Upper lobe of left lung (tissue), 6 donors: ENCODE measurements around the gene LYZL2. TPM values are rescaled to one million over a fixed set of nuclear protein-coding genes. Genes with fewer than 3 reads are reported as not detected.
"Not testable (repeated sequence)": the region's sequence is repeated elsewhere in the genome, so short reads cannot be mapped to it uniquely, and the experiment has no call there.

ENCODE experiments used
- ATAC-seq, 2 donors: fragments of 200-7000 bp; cut with Tn5 transposase; one replicate each; pipeline ENCODE4 v1.9.1; 2022; ENCODE audit warnings: mild to moderate bottlenecking in 2 of 2, moderate library complexity in 2 of 2; ENCODE audit not compliant: low FRiP score in 2 of 2
- DNase-seq, 2 donors: peaks; one replicate each; pipeline ENCODE4 v3.0.0-alpha.2; 2019 to 2020
- H3K27ac ChIP-seq, 4 donors: fragments of 200-600 bp; sonication (generic); one replicate each; pipeline ENCODE4 v1.5.1; 2016 to 2019
- H3K27me3 ChIP-seq, 4 donors: fragments of 200-600 bp; sonication (generic); one replicate each; pipeline ENCODE4 v1.5.1; 2017 to 2019
- H3K36me3 ChIP-seq, 4 donors: fragments of 200-600 bp; sonication (generic); one replicate each; pipeline ENCODE4 v1.5.1; 2016 to 2019
- H3K4me1 ChIP-seq, 4 donors: fragments of 200-600 bp; sonication (generic); one replicate each; pipeline ENCODE4 v1.5.1; 2018 to 2019
- H3K4me3 ChIP-seq, 4 donors: fragments of 200-600 bp; sonication (generic); one replicate each; pipeline ENCODE4 v1.5.1; 2017 to 2019; ENCODE audit warnings: mild to moderate bottlenecking in 2 of 4, moderate library complexity in 1 of 4
- H3K9me3 ChIP-seq, 4 donors: fragments of 200-600 bp; sonication (generic); one replicate each; pipeline ENCODE4 v1.5.1; 2018 to 2019
- EP300 ChIP-seq, 4 donors: sonication (generic); formaldehyde crosslinking; IDR thresholded peaks; one replicate each; pipeline ENCODE4 v1.5.1; 2017; ENCODE audit warnings: antibody characterized with exemption in 4 of 4, control low read depth in 2 of 4
- POLR2A ChIP-seq, 4 donors: fragments of 450-650 bp; IDR thresholded peaks; one replicate each; pipeline ENCODE4 v1.5.1; 2016 to 2017; ENCODE audit warnings: antibody characterized with exemption in 4 of 4, mild to moderate bottlenecking in 2 of 4
- POLR2AphosphoS5 ChIP-seq, 2 donors: sonication (generic); formaldehyde crosslinking; IDR thresholded peaks; one replicate each; pipeline ENCODE4 v1.5.1; 2017; ENCODE audit warnings: antibody characterized with exemption in 2 of 2
- WGBS, 2 donors: methylation state at CpG; one replicate each; pipeline ENCODE4 v1.1.5; 2017 to 2018; 5-methylcytosine and 5-hydroxymethylcytosine counted together
- total RNA-seq, 6 donors: library from RNA; depleted of rRNA in 4 of 6; stranded (reverse); fragments of >200 nt in 4 of 6; gene quantifications; one replicate each; pipeline versions ENCODE4 v1.1.0 to v1.2.1, GENCODE V29; 2016 to 2021
- TF ChIP-seq, protein P1 (sequence below), 6 experiments: fragments of 450-650 bp in 4 of 6; fragments of 200-600 bp in 2 of 6; sonication (generic) in 2 of 6; IDR thresholded peaks; one replicate each; pipeline ENCODE4 v1.5.1; 2016 to 2019; ENCODE audit warnings: antibody characterized with exemption in 6 of 6
- donor health status: DM: no; HTN: no; CAD: no; lungs with moderate emphysema.
- donor health status: DM: no; HTN: yes; CAD: no; lungs with severe emphysema.

Gene LYZL2
- total RNA-seq, 6 donors from 2014 or later = not detected

- H3K4me3 ChIP-seq = no peak overlapping the region
- H3K27ac ChIP-seq = peak overlapping the region in 1 of 4 donors; percentile 15
- no peak for ATAC-seq
- TF ChIP-seq POLR2AphosphoS5 (IDR thresholded peaks at IDR 0.05) (no peak), POLR2A (IDR thresholded peaks at IDR 0.05) (no peak), EP300 (IDR thresholded peaks at IDR 0.05) (no peak)
- TF ChIP-seq, protein P1, sequence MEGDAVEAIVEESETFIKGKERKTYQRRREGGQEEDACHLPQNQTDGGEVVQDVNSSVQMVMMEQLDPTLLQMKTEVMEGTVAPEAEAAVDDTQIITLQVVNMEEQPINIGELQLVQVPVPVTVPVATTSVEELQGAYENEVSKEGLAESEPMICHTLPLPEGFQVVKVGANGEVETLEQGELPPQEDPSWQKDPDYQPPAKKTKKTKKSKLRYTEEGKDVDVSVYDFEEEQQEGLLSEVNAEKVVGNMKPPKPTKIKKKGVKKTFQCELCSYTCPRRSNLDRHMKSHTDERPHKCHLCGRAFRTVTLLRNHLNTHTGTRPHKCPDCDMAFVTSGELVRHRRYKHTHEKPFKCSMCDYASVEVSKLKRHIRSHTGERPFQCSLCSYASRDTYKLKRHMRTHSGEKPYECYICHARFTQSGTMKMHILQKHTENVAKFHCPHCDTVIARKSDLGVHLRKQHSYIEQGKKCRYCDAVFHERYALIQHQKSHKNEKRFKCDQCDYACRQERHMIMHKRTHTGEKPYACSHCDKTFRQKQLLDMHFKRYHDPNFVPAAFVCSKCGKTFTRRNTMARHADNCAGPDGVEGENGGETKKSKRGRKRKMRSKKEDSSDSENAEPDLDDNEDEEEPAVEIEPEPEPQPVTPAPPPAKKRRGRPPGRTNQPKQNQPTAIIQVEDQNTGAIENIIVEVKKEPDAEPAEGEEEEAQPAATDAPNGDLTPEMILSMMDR (IDR thresholded peaks at IDR 0.05) = no peak
- H3K27me3 ChIP-seq = no peaks in the 10 kb centered on the region
- 82 to 88% methylated on average over 8 of the region's 8 CpGs for WGBS, 2 donors
- no peak for DNase-seq
- no peaks in the 10 kb centered on the region for H3K36me3 ChIP-seq
- H3K9me3 ChIP-seq = no peaks in the 10 kb centered on the region
- peaks cover 4 to 31% (median 6%) of the 10 kb centered on the region in 4 donors for H3K4me1 ChIP-seq
Measured at GRCh38 chr10:30647089-30647488, 17.5 kb upstream of the LYZL2 start.

- ATAC-seq (peak; percentile 19 to 49), DNase-seq (no peak)
- Histone ChIP-seq H3K27me3 (no peaks in the 10 kb centered on the region), H3K27ac (peak overlapping the region; percentile 49 to 77 (median 70)), H3K36me3 (no peaks in the 10 kb centered on the region), H3K4me1 (peaks cover 5 to 35% (median 10%) of the 10 kb centered on the region in 4 donors), H3K9me3 (no peaks in the 10 kb centered on the region), H3K4me3 (no peak overlapping the region)
- 3 to 14% methylated on average over 10 to 14 of the region's 15 CpGs for WGBS, 2 donors
- TF ChIP-seq POLR2A (IDR thresholded peaks at IDR 0.05) = no peak
- TF ChIP-seq POLR2AphosphoS5 (IDR thresholded peaks at IDR 0.05) = peak; percentile 22 to 26
Measured at GRCh38 chr10:30645340-30645827, 15.8 kb upstream of the LYZL2 start.

DNA sequence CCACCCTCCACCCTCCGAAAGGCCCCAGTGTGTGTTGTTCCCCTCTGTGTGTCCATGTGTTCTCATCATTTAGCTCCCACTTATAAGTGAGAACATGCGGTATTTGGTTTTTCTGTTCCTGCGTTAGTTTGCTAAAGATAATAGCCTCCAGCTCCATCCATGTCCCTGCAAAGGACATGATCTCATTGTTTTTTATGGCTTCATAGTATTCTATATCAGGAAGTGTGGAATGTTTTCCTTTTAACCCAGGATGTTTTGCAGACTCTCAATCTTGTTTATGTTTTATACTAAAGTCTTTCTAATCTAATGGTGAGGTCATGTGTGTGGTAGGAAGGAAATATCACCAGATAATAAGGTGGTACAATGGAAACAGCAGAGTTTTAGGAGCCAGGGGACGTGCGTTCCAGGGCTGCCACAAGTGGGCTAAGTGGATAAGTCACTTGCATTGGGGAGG lies 14.9 kb upstream of the LYZL2 start:
- WGBS, 2 donors = 53 to 58% methylated on average over 5 of the region's 5 CpGs
- not testable (repeated sequence) for DNase-seq, H3K36me3 ChIP-seq, H3K4me3 ChIP-seq, ATAC-seq, H3K27me3 ChIP-seq, H3K9me3 ChIP-seq
- peaks cover 5 to 34% (median 13%) of the 10 kb centered on the region in 4 donors for H3K4me1 ChIP-seq
- H3K27ac ChIP-seq = peak overlapping the region in 3 of 4 donors; percentile 63 to 77 (median 76)
- peak; percentile 51 to 67 for TF ChIP-seq POLR2AphosphoS5 (IDR thresholded peaks at IDR 0.05)
- TF ChIP-seq EP300 (IDR thresholded peaks at IDR 0.05) = peak in 2 of 4 donors; percentile 33 to 73

GRCh38 chr10:30643557-30644199 lies 14.1 kb upstream of the LYZL2 start:
- Histone ChIP-seq H3K4me1 (peaks cover 5 to 34% (median 13%) of the 10 kb centered on the region in 4 donors), H3K27ac (peak overlapping the region in 3 of 4 donors; percentile 63 to 77 (median 70))
- not testable (repeated sequence) for H3K4me3 ChIP-seq, H3K36me3 ChIP-seq, H3K27me3 ChIP-seq, H3K9me3 ChIP-seq
- WGBS, 2 donors = 53 to 55% methylated on average over 4 to 12 of the region's 12 CpGs
- ATAC-seq (peak in 1 of 2 donors; percentile 71), DNase-seq (peak; percentile 11 to 35)
- TF ChIP-seq POLR2AphosphoS5 (IDR thresholded peaks at IDR 0.05) (peak in 1 of 2 donors; percentile 52), EP300 (IDR thresholded peaks at IDR 0.05) (peak in 2 of 4 donors; percentile 38 to 62)

GRCh38 chr10:30642856-30643255 lies 13.3 kb upstream of the LYZL2 start:
- H3K4me3 ChIP-seq, H3K27me3 ChIP-seq, H3K36me3 ChIP-seq, H3K9me3 ChIP-seq, DNase-seq: not testable (repeated sequence)
- peaks cover 5 to 34% (median 13%) of the 10 kb centered on the region in 4 donors for H3K4me1 ChIP-seq
- H3K27ac ChIP-seq = peak overlapping the region; percentile 63 to 88 (median 74)
- WGBS, 2 donors = 72 to 100% methylated on average over 1 to 10 of the region's 13 CpGs
- ATAC-seq = peak in 1 of 2 donors; percentile 27

DNA sequence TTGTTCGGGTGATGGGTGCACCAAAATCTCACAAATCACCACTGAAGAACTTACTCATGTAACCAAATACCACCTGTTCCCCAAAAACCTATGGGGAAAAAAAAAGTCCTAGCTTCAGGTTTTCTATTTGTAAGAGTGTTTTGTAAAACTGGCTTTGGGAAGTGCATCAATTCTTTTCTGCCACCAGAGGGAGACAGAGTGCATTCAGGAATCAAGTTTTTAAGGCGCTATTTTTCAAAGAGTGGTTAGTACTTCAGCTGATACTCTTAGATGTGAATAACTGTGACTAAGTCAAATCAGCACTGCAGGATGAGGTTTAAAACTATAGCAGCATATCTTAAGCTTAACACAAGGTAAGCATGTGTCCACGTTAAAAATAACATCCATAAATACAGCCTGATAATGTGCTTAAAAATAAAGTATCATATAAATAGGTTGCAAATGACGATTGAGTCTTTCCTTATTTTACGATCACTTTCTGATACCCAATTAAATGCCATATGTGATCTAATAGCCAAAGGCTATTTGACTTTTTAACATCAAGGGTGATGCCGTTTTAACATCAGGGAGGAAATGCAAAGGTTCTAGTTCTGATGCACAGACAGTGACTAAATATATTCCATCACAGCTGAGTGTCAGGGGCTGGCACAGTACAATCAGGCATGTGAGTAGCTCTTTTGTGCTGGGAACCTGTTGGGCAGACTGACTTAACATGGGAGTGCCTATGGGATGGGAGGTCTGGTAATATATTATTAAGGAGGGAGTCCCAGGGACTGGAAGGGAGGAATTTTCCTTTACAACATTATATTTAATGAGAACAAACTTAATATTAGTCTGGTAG lies 10.6 kb upstream of the LYZL2 start:
- WGBS, 2 donors = 38 to 44% methylated on average over 6 of the region's 6 CpGs
- TF ChIP-seq, protein P1 (IDR thresholded peaks at IDR 0.05) = peak; percentile 69 to 89 (median 74)
- no peak for TF ChIP-seq EP300 (IDR thresholded peaks at IDR 0.05)
- Histone ChIP-seq H3K27me3 (no peaks in the 10 kb centered on the region), H3K4me3 (no peak overlapping the region), H3K36me3 (no peaks in the 10 kb centered on the region), H3K27ac (peak overlapping the region in 2 of 4 donors; percentile 80 to 88), H3K9me3 (no peaks in the 10 kb centered on the region), H3K4me1 (peaks cover 5 to 25% (median 11%) of the 10 kb centered on the region in 4 donors)
- DNase-seq = no peak
- ATAC-seq = peak in 1 of 2 donors; percentile 55
